ENCODE results near the gene PADI4.

- TF ChIP-seq, protein P1, sequence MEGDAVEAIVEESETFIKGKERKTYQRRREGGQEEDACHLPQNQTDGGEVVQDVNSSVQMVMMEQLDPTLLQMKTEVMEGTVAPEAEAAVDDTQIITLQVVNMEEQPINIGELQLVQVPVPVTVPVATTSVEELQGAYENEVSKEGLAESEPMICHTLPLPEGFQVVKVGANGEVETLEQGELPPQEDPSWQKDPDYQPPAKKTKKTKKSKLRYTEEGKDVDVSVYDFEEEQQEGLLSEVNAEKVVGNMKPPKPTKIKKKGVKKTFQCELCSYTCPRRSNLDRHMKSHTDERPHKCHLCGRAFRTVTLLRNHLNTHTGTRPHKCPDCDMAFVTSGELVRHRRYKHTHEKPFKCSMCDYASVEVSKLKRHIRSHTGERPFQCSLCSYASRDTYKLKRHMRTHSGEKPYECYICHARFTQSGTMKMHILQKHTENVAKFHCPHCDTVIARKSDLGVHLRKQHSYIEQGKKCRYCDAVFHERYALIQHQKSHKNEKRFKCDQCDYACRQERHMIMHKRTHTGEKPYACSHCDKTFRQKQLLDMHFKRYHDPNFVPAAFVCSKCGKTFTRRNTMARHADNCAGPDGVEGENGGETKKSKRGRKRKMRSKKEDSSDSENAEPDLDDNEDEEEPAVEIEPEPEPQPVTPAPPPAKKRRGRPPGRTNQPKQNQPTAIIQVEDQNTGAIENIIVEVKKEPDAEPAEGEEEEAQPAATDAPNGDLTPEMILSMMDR (IDR thresholded peaks at IDR 0.05; ENCODE audit: low read depth, low read length, missing input control) = no peak
- no peak for TF ChIP-seq YY1 (IDR thresholded peaks at IDR 0.05)
- no peak for TF ChIP-seq JUND (IDR thresholded peaks at IDR 0.05)
- TF ChIP-seq FOXA2 (IDR thresholded peaks at IDR 0.05) = no peak
- TF ChIP-seq, protein P2, sequence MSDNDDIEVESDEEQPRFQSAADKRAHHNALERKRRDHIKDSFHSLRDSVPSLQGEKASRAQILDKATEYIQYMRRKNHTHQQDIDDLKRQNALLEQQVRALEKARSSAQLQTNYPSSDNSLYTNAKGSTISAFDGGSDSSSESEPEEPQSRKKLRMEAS (IDR thresholded peaks at IDR 0.05) = no peak
- TF ChIP-seq EGR1 (IDR thresholded peaks at IDR 0.05; ENCODE audit: low read depth in 2 of 2) = no peak
- TF ChIP-seq TAF1 (conservative IDR thresholded peaks at IDR 0.05) = no peak
Observed at GRCh38 chr1:17287130-17287776, 20.7 kb upstream of the PADI4 start.
